ENCODE data around the gene GLRA1.

The GLRA1 gene

DNA sequence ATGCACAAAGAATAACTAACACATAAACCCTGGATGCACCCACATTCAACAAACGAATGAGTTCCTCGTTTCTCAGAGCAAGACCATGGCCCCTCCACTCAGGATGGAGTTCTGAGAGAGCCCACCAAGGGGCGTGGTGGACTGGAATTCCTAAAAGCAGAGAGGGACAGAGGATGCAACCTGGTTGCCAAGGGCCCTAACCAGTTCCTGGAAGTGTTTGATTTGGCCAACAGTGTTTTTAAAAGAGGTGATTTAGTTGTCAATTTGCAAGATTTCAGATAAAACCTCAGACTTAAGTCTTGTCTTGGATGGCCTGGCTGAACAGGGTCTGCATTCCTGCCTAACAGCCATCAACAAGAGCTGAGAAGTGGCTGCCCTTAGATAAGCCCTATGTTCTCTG is 34.4 kb downstream of the GLRA1 start:
- no peak overlapping the region for H3K4me3 ChIP-seq
- no peak overlapping the region for H3K27ac ChIP-seq
- no peak for DNase-seq (ENCODE audit: low spot score)
- TF ChIP-seq, protein P1, sequence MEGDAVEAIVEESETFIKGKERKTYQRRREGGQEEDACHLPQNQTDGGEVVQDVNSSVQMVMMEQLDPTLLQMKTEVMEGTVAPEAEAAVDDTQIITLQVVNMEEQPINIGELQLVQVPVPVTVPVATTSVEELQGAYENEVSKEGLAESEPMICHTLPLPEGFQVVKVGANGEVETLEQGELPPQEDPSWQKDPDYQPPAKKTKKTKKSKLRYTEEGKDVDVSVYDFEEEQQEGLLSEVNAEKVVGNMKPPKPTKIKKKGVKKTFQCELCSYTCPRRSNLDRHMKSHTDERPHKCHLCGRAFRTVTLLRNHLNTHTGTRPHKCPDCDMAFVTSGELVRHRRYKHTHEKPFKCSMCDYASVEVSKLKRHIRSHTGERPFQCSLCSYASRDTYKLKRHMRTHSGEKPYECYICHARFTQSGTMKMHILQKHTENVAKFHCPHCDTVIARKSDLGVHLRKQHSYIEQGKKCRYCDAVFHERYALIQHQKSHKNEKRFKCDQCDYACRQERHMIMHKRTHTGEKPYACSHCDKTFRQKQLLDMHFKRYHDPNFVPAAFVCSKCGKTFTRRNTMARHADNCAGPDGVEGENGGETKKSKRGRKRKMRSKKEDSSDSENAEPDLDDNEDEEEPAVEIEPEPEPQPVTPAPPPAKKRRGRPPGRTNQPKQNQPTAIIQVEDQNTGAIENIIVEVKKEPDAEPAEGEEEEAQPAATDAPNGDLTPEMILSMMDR (IDR thresholded peaks at IDR 0.05): no peak

DNA sequence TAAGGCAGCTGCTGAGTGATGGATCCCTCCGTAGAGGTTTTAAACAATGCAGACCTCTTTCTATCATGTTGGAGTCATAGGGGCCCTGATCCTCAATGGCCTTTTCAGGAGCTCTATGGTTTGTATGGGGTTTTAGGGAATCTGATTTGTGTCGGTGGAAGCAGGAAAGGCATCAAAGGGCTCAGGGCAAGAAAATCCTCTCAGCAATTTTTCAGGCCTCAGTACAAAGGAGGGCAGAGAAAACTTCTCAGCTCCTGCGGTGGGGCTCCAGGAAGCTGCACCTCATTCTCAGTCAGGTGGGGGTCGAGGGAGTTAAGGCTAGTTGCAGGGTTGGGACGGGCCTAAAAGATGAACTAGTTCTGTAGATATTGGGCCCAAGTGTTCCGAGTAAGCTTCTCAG is 35.0 kb downstream of the GLRA1 start:
- Histone ChIP-seq H3K4me3 (no peak overlapping the region), H3K27ac (no peak overlapping the region)
- TF ChIP-seq, protein P1 (IDR thresholded peaks at IDR 0.05): no peak

DNA sequence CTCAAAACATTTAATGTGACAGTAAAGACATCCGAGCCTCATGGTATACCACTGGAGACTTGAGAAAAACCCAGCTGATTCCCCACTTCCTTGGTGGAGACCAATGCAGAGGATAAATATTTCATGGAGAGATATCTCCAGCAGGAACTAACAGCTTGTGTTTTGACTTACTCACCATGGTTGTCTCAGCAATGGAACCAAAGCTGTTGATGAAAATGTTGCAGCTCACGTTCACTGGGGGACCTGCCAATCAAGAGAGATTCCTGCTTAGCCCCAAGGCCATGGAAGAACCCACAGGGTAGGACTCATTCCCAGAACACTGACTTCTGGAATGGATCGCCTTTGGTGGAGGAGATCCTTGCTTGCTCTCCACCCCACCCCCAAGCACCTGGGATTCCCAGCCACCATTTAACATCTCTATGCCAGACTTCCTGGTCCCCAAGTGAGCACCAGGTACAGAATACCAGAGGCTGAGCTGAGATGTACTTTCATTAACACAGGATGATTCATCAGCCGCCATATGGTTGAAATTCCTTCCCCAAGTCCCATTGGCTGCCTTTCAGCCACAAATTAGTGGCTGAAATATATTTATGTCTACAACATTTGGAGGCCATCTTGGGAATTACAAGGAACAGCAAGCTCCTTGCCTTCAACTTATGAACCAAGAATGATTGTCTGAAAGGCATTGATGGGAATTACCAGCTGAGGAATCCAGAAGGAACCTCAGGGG is 37.9 kb downstream of the GLRA1 start:
- no peak overlapping the region for H3K4me3 ChIP-seq
- DNase-seq (ENCODE audit: low spot score): no peak
- H3K27ac ChIP-seq: no peak overlapping the region
- TF ChIP-seq, protein P1 (IDR thresholded peaks at IDR 0.05): no peak

More for the DNA sequence above, 35.0 kb downstream of the GLRA1 start:
- DNase-seq (ENCODE audit: low spot score): no peak

DNA sequence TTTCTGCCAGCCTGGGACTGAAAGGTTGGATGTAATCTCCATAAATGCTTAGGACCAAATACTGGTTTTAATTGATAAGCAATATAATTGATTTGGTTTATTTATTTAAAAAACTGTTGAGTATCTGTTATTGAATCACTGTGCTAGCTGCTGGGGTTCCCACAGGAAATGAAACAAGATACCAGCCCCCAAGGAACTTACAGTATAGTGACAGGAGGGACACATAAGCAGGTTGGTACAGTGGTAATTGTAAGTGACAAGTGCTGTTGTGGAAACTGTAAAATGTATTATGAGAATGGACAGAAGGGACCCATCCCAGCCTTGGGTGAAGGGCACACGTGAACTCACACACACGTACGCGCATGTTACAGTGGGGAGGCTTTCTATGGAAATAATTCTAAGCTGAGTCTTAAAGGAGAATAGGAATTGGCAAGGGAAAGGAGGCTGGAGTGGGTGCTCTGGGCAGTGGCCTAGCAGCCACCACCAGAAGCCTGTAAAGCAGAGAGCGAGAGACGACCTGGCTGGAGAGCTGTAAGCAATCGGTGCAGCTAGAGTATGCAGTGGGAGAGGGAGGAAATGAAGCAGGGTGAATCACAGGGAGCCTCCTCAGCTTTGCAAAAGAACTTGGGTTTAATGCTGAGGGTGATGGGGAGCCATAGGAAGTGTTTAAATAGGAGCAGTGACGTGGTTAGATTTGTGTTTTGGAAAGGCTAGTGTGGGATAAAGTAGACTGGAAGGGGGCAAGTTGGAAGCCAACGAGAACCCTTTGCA is 39.3 kb downstream of the GLRA1 start:
- no peak overlapping the region for H3K27ac ChIP-seq
- TF ChIP-seq, protein P1 (IDR thresholded peaks at IDR 0.05): no peak
- no peak overlapping the region for H3K4me3 ChIP-seq
- DNase-seq (ENCODE audit: low spot score): no peak

DNA sequence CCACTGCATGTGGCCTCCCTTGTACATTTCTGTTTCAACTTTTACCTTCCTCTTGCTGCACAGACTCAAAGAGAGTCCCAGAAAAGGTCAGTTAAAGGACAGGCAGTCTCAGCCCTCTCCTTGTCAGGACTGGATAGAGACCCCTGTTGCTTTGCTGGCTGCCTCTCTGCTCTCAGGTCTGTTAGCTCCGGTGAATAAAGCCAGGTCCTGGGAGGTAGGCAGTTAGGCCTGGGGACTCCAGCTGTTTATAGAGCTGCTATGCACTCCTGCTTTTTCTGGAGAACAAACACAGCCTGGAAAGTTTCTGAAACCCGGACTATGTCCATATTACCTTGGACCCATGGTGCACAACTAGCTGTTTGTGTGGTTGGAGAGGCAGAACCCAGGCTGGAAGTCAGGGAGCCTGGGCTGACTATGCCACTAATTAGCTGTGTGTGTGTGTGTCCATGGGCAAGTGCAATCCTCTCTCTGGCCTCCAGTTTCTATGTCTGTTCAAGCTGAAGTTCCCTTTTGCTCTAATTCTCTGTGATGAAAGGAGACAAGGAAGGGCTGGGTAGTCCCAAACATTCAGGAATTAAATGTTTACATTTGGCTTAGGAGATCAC is 42.9 kb downstream of the GLRA1 start:
- Histone ChIP-seq H3K4me3 (no peak overlapping the region), H3K27ac (no peak overlapping the region)
- TF ChIP-seq, protein P1 (IDR thresholded peaks at IDR 0.05): no peak
- no peak for DNase-seq (ENCODE audit: low spot score)

DNA sequence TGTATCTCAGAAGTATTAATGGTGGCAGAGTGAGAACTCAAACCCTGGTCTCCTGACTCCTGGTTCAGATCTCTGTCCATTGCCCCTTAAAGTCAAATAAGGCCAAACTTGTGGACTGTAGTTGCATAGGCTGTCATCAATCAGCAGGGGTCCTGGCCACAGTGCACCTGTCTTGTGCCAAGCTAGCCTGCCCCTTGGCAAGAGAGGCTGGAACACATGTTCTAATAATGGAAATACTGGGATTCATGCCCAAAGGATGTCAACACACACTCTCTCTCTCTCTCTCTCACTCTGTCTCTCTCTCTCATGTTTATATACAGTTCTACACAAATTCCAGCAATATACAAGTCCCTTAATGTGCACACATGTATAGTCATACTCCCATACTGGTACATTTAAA is 44.3 kb downstream of the GLRA1 start:
- Histone ChIP-seq H3K27ac (no peak overlapping the region), H3K4me3 (no peak overlapping the region)
- TF ChIP-seq, protein P1 (IDR thresholded peaks at IDR 0.05): no peak
- DNase-seq (ENCODE audit: low spot score): no peak

Measured in coronary artery (tissue), 2 donors.